AG10803 (cell line): Measurements from ENCODE around the gene NARS2.

Experiments
- DNase-seq: peaks from one replicate; pipeline ENCODE4 v3.0.0; 2010; ENCODE audit warnings: low read depth
- H3K4me3 ChIP-seq: 2 replicates; pipeline ENCODE4 v1.5.1; 2011; ENCODE audit warnings: mild to moderate bottlenecking, low read length, control low read depth
- TF ChIP-seq, protein P1 (sequence below): conservative IDR thresholded peaks from 2 replicates; pipeline ENCODE4 v1.5.1; 2011; ENCODE audit warnings: mild to moderate bottlenecking, low read length, control low read depth, inconsistent platforms

The NARS2 gene

DNA sequence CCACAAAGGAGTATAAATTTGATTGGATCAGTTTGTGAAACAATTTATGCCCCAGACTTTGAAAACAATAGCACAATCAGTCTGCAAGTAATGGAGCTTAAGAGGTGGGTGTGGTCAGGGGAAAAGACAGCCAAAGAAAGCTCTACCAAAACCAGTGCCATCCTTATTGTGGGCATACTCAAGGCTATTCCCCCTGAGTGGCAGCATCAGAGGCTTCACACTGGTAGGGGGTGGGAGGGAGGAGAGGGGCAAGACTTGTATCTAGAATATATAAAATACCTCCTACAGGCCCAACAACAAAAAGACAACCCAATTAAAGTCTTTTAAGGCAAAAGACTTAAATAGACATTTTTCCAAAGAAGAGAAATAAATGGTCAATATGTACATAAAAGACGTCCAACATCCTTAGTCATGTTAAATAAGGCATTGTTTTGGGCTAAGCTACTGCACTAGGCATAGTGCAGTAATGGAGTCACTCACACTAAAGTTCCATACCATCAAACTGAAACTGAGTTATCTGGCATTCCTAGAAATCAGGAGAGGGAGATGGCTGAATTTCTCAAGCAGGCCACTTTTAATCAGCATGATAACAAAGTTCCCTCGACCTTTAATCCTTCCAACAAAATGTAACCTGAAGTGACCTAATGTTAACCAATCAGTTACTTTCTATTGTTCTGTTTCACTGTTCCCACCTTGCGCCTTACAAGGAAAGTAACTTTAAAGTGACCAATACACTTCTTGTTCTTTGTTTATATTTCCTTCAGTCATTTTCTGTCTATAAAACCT is 24.8 kb downstream of the NARS2 start:
- no peak for DNase-seq
- TF ChIP-seq, protein P1, sequence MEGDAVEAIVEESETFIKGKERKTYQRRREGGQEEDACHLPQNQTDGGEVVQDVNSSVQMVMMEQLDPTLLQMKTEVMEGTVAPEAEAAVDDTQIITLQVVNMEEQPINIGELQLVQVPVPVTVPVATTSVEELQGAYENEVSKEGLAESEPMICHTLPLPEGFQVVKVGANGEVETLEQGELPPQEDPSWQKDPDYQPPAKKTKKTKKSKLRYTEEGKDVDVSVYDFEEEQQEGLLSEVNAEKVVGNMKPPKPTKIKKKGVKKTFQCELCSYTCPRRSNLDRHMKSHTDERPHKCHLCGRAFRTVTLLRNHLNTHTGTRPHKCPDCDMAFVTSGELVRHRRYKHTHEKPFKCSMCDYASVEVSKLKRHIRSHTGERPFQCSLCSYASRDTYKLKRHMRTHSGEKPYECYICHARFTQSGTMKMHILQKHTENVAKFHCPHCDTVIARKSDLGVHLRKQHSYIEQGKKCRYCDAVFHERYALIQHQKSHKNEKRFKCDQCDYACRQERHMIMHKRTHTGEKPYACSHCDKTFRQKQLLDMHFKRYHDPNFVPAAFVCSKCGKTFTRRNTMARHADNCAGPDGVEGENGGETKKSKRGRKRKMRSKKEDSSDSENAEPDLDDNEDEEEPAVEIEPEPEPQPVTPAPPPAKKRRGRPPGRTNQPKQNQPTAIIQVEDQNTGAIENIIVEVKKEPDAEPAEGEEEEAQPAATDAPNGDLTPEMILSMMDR = no peak
- no peak overlapping the region for H3K4me3 ChIP-seq

DNA sequence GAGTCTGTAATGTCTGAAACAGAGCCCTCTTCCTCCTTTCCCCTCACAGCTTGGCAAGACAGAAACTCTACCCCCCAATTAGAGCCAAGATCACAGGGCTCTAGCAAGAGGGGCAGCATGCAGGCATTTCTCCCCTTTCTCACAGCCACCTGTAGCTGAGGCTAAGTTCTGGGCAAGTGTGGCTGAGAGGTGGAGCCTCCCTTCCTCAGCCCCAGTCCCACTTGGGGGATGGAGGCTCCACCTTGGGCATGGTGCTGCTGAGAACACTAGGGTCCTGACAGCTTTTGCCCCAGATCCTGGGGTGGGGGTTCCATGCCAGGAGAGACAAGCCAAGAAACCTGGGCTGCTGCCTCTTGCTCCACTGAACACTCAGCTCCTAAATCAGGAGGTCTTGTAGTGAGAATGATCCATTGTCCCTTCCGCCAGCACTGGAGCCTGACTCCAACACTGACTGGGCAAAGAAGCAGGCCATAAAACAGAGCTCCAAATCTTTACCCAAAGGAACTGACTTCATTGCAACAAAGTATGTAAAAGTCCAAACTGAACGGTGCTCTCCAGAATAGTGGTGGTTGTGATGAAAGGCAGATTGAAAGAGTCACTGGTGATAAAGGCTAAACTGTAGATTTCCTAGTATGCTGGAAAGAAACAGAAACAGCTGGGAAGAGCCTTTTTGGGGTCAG is 25.6 kb downstream of the NARS2 start:
- no peak for DNase-seq
- H3K4me3 ChIP-seq = no peak overlapping the region
- TF ChIP-seq, protein P1 = no peak

DNA sequence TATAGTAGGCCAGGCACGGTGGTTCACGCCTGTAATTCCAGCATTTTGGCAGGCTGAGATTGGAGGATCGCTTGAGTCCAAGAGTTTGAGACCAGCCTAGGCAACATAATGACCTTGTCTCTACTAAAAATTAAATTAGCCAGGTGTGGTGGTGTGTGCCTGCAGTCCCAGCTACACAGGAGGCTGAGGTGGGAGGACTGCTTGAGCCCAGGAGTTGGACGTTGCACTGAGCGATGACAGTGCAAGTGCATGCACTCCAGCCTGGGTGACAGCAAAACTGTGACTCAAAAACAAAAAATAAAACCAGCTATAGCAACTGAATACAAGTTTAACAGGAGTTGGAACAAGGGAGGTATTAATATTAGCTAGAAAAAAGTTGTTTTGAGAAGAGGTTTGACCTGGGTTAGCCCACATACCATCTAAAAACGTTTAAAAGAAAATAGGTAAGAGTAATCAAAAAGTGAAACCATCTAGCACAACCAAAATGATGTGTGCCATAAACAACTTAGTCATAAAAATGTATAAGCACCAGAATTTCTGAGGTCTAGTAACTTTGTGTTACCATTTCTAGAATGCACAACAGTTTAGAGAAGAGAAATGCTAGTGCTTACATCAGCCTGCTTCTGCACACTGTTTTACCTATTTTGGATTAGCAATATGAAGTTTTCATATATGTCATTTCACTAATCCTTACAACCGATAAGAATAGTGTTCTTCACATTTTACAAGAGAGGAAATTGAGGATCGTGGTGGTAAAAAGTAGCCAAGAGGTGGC is 26.5 kb downstream of the NARS2 start:
- TF ChIP-seq, protein P1 = no peak
- no peak overlapping the region for H3K4me3 ChIP-seq
- no peak for DNase-seq

DNA sequence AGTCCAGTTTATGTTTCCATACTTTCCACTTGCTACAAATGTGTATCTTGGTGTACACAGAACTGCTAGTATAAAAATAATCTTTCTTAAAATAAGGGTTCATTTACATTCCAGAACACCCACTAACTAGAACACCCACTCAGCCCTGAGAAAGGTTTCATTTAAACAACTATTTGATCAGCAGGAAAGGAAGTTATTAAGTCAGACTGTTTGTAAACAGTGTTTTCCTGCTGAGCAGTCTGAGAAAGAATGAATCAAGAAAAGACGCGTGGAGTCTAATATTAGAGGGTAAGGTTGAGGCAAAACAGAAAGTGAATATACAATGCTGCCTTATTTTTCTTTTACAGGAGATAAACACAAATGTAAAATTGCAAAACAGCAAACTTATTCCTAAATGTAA is 32.7 kb downstream of the NARS2 start:
- no peak overlapping the region for H3K4me3 ChIP-seq
- TF ChIP-seq, protein P1 = no peak
- DNase-seq = no peak

GRCh38 chr11:78541537-78541936 is 33.1 kb downstream of the NARS2 start:
- H3K4me3 ChIP-seq = no peak overlapping the region
- DNase-seq = no peak
- TF ChIP-seq, protein P1 = no peak

DNA sequence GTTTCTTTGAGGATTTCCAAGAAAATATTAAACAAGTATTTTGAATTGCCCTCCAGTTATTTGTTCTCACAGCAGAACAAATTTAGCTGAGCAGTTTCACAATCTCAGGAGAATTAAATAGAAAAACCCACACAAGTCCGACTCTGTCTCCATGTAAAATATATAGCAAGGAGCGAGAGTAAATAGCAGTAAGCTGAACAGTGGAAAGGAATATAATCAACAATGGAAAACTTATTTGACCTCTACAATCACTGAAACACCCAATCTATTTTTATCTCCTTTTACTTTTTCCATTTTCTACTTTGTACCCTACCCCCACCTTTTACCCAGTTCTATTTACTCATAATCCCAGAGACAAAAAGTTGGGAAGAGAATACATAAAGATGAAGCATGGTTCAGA is 34.4 kb downstream of the NARS2 start:
- H3K4me3 ChIP-seq = no peak overlapping the region
- TF ChIP-seq, protein P1 = no peak
- DNase-seq = no peak
